VCaP (cell line): ENCODE data around the gene MANEAL.

Experiments
- H3K27ac ChIP-seq: fragments of 450-650 bp; 2 replicates; pipeline ENCODE4 v1.5.1; 2017
- TF ChIP-seq, protein P1 (sequence below): fragments of 450-650 bp; conservative IDR thresholded peaks from 2 replicates; pipeline ENCODE4 v1.5.1; 2017; ENCODE audit warnings: mild to moderate bottlenecking, moderate library complexity

MANEAL gene

DNA sequence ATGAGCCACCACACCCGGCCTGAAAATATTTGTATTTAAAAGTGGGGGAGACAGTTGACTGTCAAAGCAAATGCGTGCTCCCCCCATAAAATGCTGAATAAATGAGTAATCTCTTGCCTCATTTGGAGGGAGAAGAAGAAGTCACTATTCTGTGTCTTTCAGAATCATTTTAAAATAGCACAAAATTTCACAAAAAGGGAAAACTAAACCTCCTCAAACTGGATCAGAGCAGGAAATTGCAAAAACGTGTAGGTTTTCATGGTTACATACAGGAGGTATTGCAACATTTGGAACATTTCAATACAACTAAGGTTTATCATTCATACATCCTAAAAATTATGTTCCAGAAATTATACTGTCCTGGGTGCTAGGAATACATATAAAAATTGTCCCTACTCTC lies 52.1 kb downstream of the MANEAL start:
- no peak overlapping the region for H3K27ac ChIP-seq
- TF ChIP-seq, protein P1, sequence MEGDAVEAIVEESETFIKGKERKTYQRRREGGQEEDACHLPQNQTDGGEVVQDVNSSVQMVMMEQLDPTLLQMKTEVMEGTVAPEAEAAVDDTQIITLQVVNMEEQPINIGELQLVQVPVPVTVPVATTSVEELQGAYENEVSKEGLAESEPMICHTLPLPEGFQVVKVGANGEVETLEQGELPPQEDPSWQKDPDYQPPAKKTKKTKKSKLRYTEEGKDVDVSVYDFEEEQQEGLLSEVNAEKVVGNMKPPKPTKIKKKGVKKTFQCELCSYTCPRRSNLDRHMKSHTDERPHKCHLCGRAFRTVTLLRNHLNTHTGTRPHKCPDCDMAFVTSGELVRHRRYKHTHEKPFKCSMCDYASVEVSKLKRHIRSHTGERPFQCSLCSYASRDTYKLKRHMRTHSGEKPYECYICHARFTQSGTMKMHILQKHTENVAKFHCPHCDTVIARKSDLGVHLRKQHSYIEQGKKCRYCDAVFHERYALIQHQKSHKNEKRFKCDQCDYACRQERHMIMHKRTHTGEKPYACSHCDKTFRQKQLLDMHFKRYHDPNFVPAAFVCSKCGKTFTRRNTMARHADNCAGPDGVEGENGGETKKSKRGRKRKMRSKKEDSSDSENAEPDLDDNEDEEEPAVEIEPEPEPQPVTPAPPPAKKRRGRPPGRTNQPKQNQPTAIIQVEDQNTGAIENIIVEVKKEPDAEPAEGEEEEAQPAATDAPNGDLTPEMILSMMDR = no peak

DNA sequence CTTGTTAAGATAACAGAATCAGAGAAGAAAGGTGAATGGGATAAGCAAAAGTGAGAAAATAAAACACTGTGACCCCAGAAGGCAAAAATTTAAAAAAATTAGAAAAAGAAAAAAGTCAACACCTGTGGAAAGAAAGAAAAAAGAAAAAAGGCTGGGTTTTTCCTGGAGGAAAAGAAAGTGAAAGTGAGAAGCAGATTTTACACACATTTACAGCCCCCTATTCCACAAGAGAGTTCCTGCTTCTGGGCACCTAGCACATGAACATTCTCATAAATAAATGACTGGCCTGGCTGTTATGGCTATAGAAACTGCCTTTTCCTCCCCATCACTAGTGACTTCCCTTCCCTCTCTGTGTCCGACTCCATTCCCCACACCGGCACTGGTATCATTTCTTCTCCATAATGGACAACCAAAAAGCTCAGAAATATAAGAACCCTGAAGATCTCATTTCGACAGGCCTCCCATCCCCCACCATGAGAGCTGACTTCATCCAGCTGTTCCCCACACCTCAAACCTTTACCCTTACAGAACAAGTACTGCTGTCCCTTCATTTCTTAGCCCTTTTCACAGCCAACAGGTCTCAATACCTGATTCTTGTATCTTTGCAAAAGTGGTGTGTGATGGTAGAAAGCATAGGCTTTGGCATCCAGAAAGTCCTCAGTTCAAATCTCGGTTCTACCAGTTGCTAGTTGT lies 53.1 kb downstream of the MANEAL start:
- H3K27ac ChIP-seq = no peak overlapping the region
- TF ChIP-seq, protein P1 = no peak

DNA sequence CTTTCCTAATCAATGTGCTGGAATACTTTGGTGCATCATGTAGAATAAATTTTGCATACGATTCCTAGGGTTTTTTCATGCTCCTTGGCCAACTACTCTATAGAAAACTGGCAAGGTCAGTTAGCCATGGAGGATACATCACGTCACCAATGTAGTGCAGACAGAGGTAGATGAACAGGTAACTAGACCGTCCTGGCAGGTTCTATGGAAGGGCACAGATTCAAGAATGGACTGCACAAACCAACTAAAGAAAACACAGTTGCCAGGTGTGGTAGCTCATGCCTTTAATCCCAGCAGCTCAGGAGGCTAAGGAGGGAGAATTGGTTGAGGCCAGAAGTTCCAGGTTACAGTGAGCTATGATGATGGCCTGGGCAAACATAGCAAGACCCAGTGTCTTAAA lies 55.8 kb downstream of the MANEAL start:
- H3K27ac ChIP-seq = no peak overlapping the region
- TF ChIP-seq, protein P1 = no peak

DNA sequence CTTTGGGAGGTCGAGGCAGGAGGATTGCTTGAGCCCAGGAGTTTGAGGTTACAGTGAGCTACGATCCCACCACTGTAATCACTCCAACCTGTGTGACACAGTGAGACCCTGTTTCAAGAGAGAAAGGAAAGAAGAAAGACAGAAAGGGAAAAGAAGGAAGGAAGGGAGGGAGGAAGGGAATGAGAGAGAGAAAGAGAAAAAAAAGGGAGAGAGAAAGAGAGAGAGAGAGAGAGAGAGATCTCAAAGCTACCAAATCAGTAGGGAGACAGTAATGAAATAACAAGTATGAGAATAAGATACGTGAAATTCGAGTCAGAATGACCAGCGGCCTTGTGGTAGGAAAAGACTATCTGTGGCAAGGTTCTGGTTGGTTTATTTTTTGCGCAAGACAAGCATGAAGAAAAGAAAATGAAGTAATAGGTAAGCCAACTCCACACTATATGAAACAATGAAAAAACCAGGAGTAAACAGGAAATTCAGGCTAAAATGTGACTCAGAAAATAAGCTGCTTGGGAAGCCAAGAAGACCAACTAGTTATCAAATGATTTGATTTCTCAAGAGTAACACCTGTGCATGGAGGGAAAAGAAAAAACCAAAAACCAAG lies 56.8 kb downstream of the MANEAL start:
- TF ChIP-seq, protein P1 = no peak

More for the DNA sequence above, 56.8 kb downstream of the MANEAL start:
- H3K27ac ChIP-seq = no peak overlapping the region
